AG04450 (cell line): ENCODE results near the gene USP40. TPM values are rescaled to one million over a fixed set of nuclear protein-coding genes. Genes with fewer than 3 reads are reported as not detected.

Experiments used
- CTCF ChIA-PET: fragments of 300-600, 350-600 bp; formaldehyde crosslinking; extraction: SDS; loops from one replicate; lab custom pipeline; 2022; ENCODE audit warnings: antibody characterized with exemption, inconsistent platforms; lab: Charles Lee
- POLR2A ChIA-PET: fragments of 350-600 bp; formaldehyde crosslinking; extraction: SDS; loops from one replicate; lab custom pipeline; 2021; ENCODE audit warnings: antibody characterized with exemption, inconsistent platforms; lab: Yijun Ruan, JAX
- DNase-seq: peaks from one replicate; pipeline ENCODE4 v3.0.0-alpha.2; 2011; ENCODE audit warnings: low read depth, low spot score
- H3K27ac ChIP-seq: one replicate; pipeline ENCODE4 v1.5.1; 2012; ENCODE audit warnings: low read depth, low read length, control low read depth
- H3K27me3 ChIP-seq: one replicate; pipeline ENCODE4 v1.6.0; 2012; ENCODE audit warnings: low read length; ENCODE audit not compliant: control insufficient read depth, insufficient read depth
- H3K4me3 ChIP-seq: 2 replicates; pipeline ENCODE4 v1.5.1; 2011; ENCODE audit warnings: mild to moderate bottlenecking, low read depth, low read length, control low read depth
- H3K9me3 ChIP-seq: 2 replicates; pipeline ENCODE4 v1.5.1; 2012; ENCODE audit warnings: low read length; ENCODE audit not compliant: control insufficient read depth, insufficient read depth
- CTCF ChIP-seq: IDR thresholded peaks from 2 replicates; pipeline ENCODE4 v1.5.1; 2011; ENCODE audit warnings: low read depth, low read length, control low read depth, inconsistent platforms
- polyA plus RNA-seq: library from polyadenylated mRNA; depleted of rRNA; stranded (reverse); fragments of >200 nt; gene quantifications from 2 replicates; pipeline ENCODE4 v1.2.3, GENCODE V29; 2011

The USP40 gene
- polyA plus RNA-seq, 1 experiment, result 32.4 TPM

GRCh38 chr2:233480490-233481202 is 85.9 kb downstream of the USP40 start:
- no peak for DNase-seq
- no peaks in the 10 kb centered on the region for H3K27me3 ChIP-seq
- H3K4me3 ChIP-seq, result no peak overlapping the region
- 0 out of 2 replicates have a peak, but pooled peaks have one; percentile 10 for TF ChIP-seq CTCF
- no peak overlapping the region for H3K27ac ChIP-seq
- no peaks in the 10 kb centered on the region; the same call in 1 of the 2 replicates for H3K9me3 ChIP-seq
- ChIA-PET CTCF (interaction anchor here (0.6 kb wide), 1 partner anchor 284 kb away, joined by 3 read pairs; no protein-coding TSS in a partner anchor), POLR2A (no interaction called here)

GRCh38 chr2:233479616-233480489 is 86.7 kb downstream of the USP40 start:
- TF ChIP-seq CTCF, result no peak
- H3K27me3 ChIP-seq, result no peaks in the 10 kb centered on the region
- H3K9me3 ChIP-seq, result no peaks in the 10 kb centered on the region; the same call in 1 of the 2 replicates
- H3K4me3 ChIP-seq, result no peak overlapping the region
- DNase-seq, result no peak
- H3K27ac ChIP-seq, result no peak overlapping the region
- POLR2A ChIA-PET, result no interaction called here
- CTCF ChIA-PET, result interaction anchor here (0.6 kb wide), 1 partner anchor 284 kb away, joined by 3 read pairs; no protein-coding TSS in a partner anchor

GRCh38 chr2:233477548-233478433 is 88.8 kb downstream of the USP40 start:
- TF ChIP-seq CTCF, result no peak
- no peak for DNase-seq
- peaks cover 4% of the 10 kb centered on the region; the same call in 1 of the 2 replicates for H3K9me3 ChIP-seq
- POLR2A ChIA-PET, result no interaction called here
- no peaks in the 10 kb centered on the region for H3K27me3 ChIP-seq
- H3K4me3 ChIP-seq, result no peak overlapping the region
- CTCF ChIA-PET, result interaction anchor here (1.0 kb wide), 1 partner anchor 29 kb away, joined by 3 read pairs; no protein-coding TSS in a partner anchor
- H3K27ac ChIP-seq, result no peak overlapping the region

- Histone ChIP-seq H3K27ac (no peak overlapping the region), H3K4me3 (no peak overlapping the region), H3K9me3 (peaks cover 4% of the 10 kb centered on the region; the same call in 1 of the 2 replicates), H3K27me3 (no peaks in the 10 kb centered on the region)
- no peak for TF ChIP-seq CTCF
- CTCF ChIA-PET, result no interaction called here
- DNase-seq, result no peak
- POLR2A ChIA-PET, result no interaction called here
Measured at GRCh38 chr2:233476651-233477547, 89.7 kb downstream of the USP40 start.
